ENCODE data around the gene DNAH8. TPM values are rescaled to one million over a fixed set of nuclear protein-coding genes. Genes with fewer than 3 reads are reported as not detected.

DNAH8 gene
- under 1 TPM in 1 of 4 donors, not detected in 3; under 0.01 TPM for total RNA-seq

- Histone ChIP-seq H3K4me3 (peak within 1 kb of the TSS; percentile 43 to 53 (median 49)), H3K9me3 (no peaks in the 10 kb centered on the region), H3K36me3 (no peaks in the 10 kb centered on the region), H3K27ac (replicated peaks in 1 of 4) (no peak within 1 kb of the TSS), H3K4me1 (peaks cover 7 to 18% (median 11%) of the 10 kb centered on the region in 4 donors), H3K27me3 (peaks cover 0 to 48% (median 12%) of the 10 kb centered on the region in 4 donors)
- WGBS, result 11% methylated on average over 22 of the region's 44 CpGs
- TF ChIP-seq POLR2A (IDR thresholded peaks at IDR 0.05; ENCODE audit: low read depth), result no peak
- no peak for TF ChIP-seq EP300 (IDR thresholded peaks at IDR 0.05)
- no peak for TF ChIP-seq CTCF (IDR thresholded peaks at IDR 0.05)
- TF ChIP-seq POLR2AphosphoS5 (IDR thresholded peaks at IDR 0.05), result no peak
- intact Hi-C loops (cut with DNase I), result no loop called here
- no peak for DNase-seq (ENCODE audit: extremely low spot score)
Measured at GRCh38 chr6:38715016-38715689, at the start of gene DNAH8. TSS of gene DNAH8 (plus strand) at chr6:38715311. CDS start at chr6:38722810, 7,499 bp downstream.

GRCh38 chr6:38671885-38672467 lies 43.1 kb upstream of the DNAH8 start:
- no peaks in the 10 kb centered on the region for H3K27me3 ChIP-seq
- no peaks in the 10 kb centered on the region for H3K9me3 ChIP-seq
- H3K4me1 ChIP-seq, result no peaks in the 10 kb centered on the region
- TF ChIP-seq POLR2AphosphoS5 (IDR thresholded peaks at IDR 0.05), result no peak
- no peak for TF ChIP-seq POLR2A (IDR thresholded peaks at IDR 0.05; ENCODE audit: low read depth)
- no peak for TF ChIP-seq EP300 (IDR thresholded peaks at IDR 0.05)
- peak; percentile 55 to 70 (median 56) for TF ChIP-seq CTCF (IDR thresholded peaks at IDR 0.05)
- 14% methylated on average over 2 of the region's 2 CpGs for WGBS
- no peak for DNase-seq (ENCODE audit: extremely low spot score)
- H3K27ac ChIP-seq (replicated peaks in 1 of 4), result no peak overlapping the region
- intact Hi-C loops (cut with DNase I), result loop anchor here (10.0 kb wide), 1 partner anchor 947 kb away; no protein-coding TSS in a partner anchor
- no peak overlapping the region for H3K4me3 ChIP-seq
- H3K36me3 ChIP-seq, result peaks cover 8 to 27% (median 15%) of the 10 kb centered on the region in 4 donors

GRCh38 chr6:38673397-38674165 lies 41.5 kb upstream of the DNAH8 start:
- 61% methylated on average over 9 of the region's 9 CpGs for WGBS
- DNase-seq (ENCODE audit: extremely low spot score), result no peak
- no peak overlapping the region for H3K27ac ChIP-seq (replicated peaks in 1 of 4)
- H3K36me3 ChIP-seq, result peaks cover 8 to 43% (median 23%) of the 10 kb centered on the region in 4 donors
- intact Hi-C loops (cut with DNase I), result loop anchor here (10.0 kb wide), 1 partner anchor 949 kb away; no protein-coding TSS in a partner anchor
- no peak overlapping the region for H3K4me3 ChIP-seq
- no peak for TF ChIP-seq POLR2AphosphoS5 (IDR thresholded peaks at IDR 0.05)
- no peak for TF ChIP-seq POLR2A (IDR thresholded peaks at IDR 0.05; ENCODE audit: low read depth)
- no peak for TF ChIP-seq CTCF (IDR thresholded peaks at IDR 0.05)
- TF ChIP-seq EP300 (IDR thresholded peaks at IDR 0.05), result no peak
- H3K9me3 ChIP-seq, result no peaks in the 10 kb centered on the region
- H3K4me1 ChIP-seq, result no peaks in the 10 kb centered on the region
- no peaks in the 10 kb centered on the region for H3K27me3 ChIP-seq

- peaks cover 16 to 69% (median 41%) of the 10 kb centered on the region in 4 donors for H3K36me3 ChIP-seq
Measured at GRCh38 chr6:38676236-38676973, 38.7 kb upstream of the DNAH8 start.

More at GRCh38 chr6:38676236-38676973, 38.7 kb upstream of the DNAH8 start:
- H3K9me3 ChIP-seq, result no peaks in the 10 kb centered on the region
- no peak for TF ChIP-seq POLR2AphosphoS5 (IDR thresholded peaks at IDR 0.05)
- no peak for TF ChIP-seq EP300 (IDR thresholded peaks at IDR 0.05)
- no peak for TF ChIP-seq CTCF (IDR thresholded peaks at IDR 0.05)
- TF ChIP-seq POLR2A (IDR thresholded peaks at IDR 0.05; ENCODE audit: low read depth), result no peak
- no peak overlapping the region for H3K27ac ChIP-seq (replicated peaks in 1 of 4)
- WGBS, result 71% methylated on average over 2 of the region's 2 CpGs
- intact Hi-C loops (cut with DNase I), result loop anchor here (10.0 kb wide), 1 partner anchor 952 kb away; no protein-coding TSS in a partner anchor
- no peaks in the 10 kb centered on the region for H3K27me3 ChIP-seq
- H3K4me3 ChIP-seq, result no peak overlapping the region
- no peaks in the 10 kb centered on the region for H3K4me1 ChIP-seq
- no peak for DNase-seq (ENCODE audit: extremely low spot score)

Data from esophagus muscularis mucosa (tissue), 4 donors.